ENCODE data around the gene CACNB2.

CACNB2 gene

GRCh38 chr10:18221882-18222281 is 81.7 kb downstream of the CACNB2 start:
- Mint-ChIP-seq H3K9me3 (peaks cover 3% of the 10 kb centered on the region), H3K4me3 (no peak overlapping the region), H3K4me1 (peaks cover 24% of the 10 kb centered on the region), H3K27ac (no peak overlapping the region), H3K27me3 (ENCODE audit: low read depth, poor library complexity) (peaks cover 6% of the 10 kb centered on the region), H3K36me3 (ENCODE audit: low read depth) (no peaks in the 10 kb centered on the region)
- no peak for TF ChIP-seq CTCF (IDR thresholded peaks at IDR 0.05)
- no peak for DNase-seq

GRCh38 chr10:18222866-18223265 is 82.6 kb downstream of the CACNB2 start:
- no peaks in the 10 kb centered on the region for H3K36me3 Mint-ChIP-seq (ENCODE audit: low read depth)
- no peak for DNase-seq
- no peak overlapping the region for H3K4me3 Mint-ChIP-seq
- TF ChIP-seq CTCF (IDR thresholded peaks at IDR 0.05): no peak
- H3K4me1 Mint-ChIP-seq: peaks cover 33% of the 10 kb centered on the region
- peaks cover 10% of the 10 kb centered on the region for H3K9me3 Mint-ChIP-seq
- no peak overlapping the region for H3K27ac Mint-ChIP-seq
- H3K27me3 Mint-ChIP-seq (ENCODE audit: low read depth, poor library complexity): peaks cover 10% of the 10 kb centered on the region

- H3K36me3 Mint-ChIP-seq (ENCODE audit: low read depth): no peaks in the 10 kb centered on the region
- no peak overlapping the region for H3K27ac Mint-ChIP-seq
- DNase-seq: no peak
- peaks cover 10% of the 10 kb centered on the region for H3K27me3 Mint-ChIP-seq (ENCODE audit: low read depth, poor library complexity)
- H3K4me3 Mint-ChIP-seq: no peak overlapping the region
- H3K9me3 Mint-ChIP-seq: peaks cover 10% of the 10 kb centered on the region
- H3K4me1 Mint-ChIP-seq: peaks cover 33% of the 10 kb centered on the region
- TF ChIP-seq CTCF (IDR thresholded peaks at IDR 0.05): no peak
Measured at GRCh38 chr10:18223898-18224297, 83.7 kb downstream of the CACNB2 start.

GRCh38 chr10:18224626-18225445 is 84.6 kb downstream of the CACNB2 start:
- Mint-ChIP-seq H3K27ac (no peak overlapping the region), H3K36me3 (ENCODE audit: low read depth) (no peaks in the 10 kb centered on the region), H3K9me3 (peaks cover 10% of the 10 kb centered on the region), H3K4me1 (peaks cover 33% of the 10 kb centered on the region), H3K4me3 (no peak overlapping the region), H3K27me3 (ENCODE audit: low read depth, poor library complexity) (peaks cover 10% of the 10 kb centered on the region)
- DNase-seq: peak; percentile 18
- TF ChIP-seq CTCF (IDR thresholded peaks at IDR 0.05): no peak

- no peak overlapping the region for H3K27ac Mint-ChIP-seq
- no peak for TF ChIP-seq CTCF (IDR thresholded peaks at IDR 0.05)
- no peak for DNase-seq
Measured at GRCh38 chr10:18226336-18226735, 86.1 kb downstream of the CACNB2 start.

GRCh38 chr10:18229826-18230225 is 89.6 kb downstream of the CACNB2 start:
- peaks cover 10% of the 10 kb centered on the region for H3K9me3 Mint-ChIP-seq
- no peak overlapping the region for H3K4me3 Mint-ChIP-seq
- peaks cover 16% of the 10 kb centered on the region for H3K27me3 Mint-ChIP-seq (ENCODE audit: low read depth, poor library complexity)
- no peak for DNase-seq
- H3K36me3 Mint-ChIP-seq (ENCODE audit: low read depth): no peaks in the 10 kb centered on the region
- H3K27ac Mint-ChIP-seq: no peak overlapping the region
- no peak for TF ChIP-seq CTCF (IDR thresholded peaks at IDR 0.05)
- peaks cover 35% of the 10 kb centered on the region for H3K4me1 Mint-ChIP-seq

More at GRCh38 chr10:18226336-18226735, 86.1 kb downstream of the CACNB2 start:
- Mint-ChIP-seq H3K4me3 (no peak overlapping the region), H3K36me3 (ENCODE audit: low read depth) (no peaks in the 10 kb centered on the region), H3K9me3 (peaks cover 10% of the 10 kb centered on the region), H3K4me1 (peaks cover 33% of the 10 kb centered on the region), H3K27me3 (ENCODE audit: low read depth, poor library complexity) (peaks cover 10% of the 10 kb centered on the region)
